GM23248 (cell line): Measurements from ENCODE around the gene STX8.

Experiments
- EZH2 ChIP-seq: fragments of 200-600 bp; sonication (generic); IDR thresholded peaks from 2 replicates; pipeline ENCODE4 v1.6.1; 2018; ENCODE audit warnings: antibody characterized with exemption, mild to moderate bottlenecking; ENCODE audit not compliant: insufficient read depth, poor library complexity, severe bottlenecking
- EZH2phosphoT487 ChIP-seq: fragments of 200-600 bp; sonication (generic); IDR thresholded peaks from 2 replicates; pipeline ENCODE4 v1.6.1; 2018; ENCODE audit warnings: antibody characterized with exemption, moderate library complexity, mild to moderate bottlenecking, low read depth; ENCODE audit not compliant: insufficient read depth

DNA sequence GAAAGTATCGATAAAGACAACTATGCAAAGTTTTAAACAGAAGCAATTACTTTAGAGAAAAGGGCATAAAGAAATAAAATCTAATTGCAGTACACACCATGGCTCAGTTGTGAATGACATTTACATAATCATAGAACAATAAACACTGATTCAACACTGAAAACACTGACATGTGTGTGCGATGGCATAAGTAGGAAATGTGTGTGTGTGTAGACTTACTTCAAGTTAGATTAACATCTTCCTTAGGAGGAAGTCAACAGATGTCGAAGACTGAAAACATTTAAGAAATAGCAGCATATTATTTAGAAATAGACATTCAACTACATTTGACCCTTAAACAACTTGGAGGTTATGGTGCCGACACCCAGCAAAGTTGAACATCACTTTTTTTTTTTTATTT lies 172.4 kb downstream of the STX8 start:
- TF ChIP-seq EZH2 (no peak), EZH2phosphoT487 (no peak)
